CD4-positive, alpha-beta T cell (primary cell): ENCODE data around the gene HAVCR1. TPM values are rescaled to one million over a fixed set of nuclear protein-coding genes. Genes with fewer than 3 reads are reported as not detected.

Experiments
- ATAC-seq: fragments of 200-7000 bp; cut with Tn5 transposase; one replicate; pipeline ENCODE4 v1.10.0; 2022; ENCODE audit warnings: mild to moderate bottlenecking; ENCODE audit not compliant: poor library complexity
- CTCF ChIA-PET: fragments of 350-600 bp; sonication (Branson Sonifier 250); formaldehyde crosslinking; loops from one replicate; lab custom pipeline; 2021; ENCODE audit warnings: antibody characterized with exemption, inconsistent platforms; lab: Charles Lee
- POLR2A ChIA-PET: fragments of 350-600 bp; sonication (Branson Sonifier 250); formaldehyde crosslinking; loops from one replicate; lab custom pipeline; 2021; ENCODE audit warnings: antibody characterized with exemption, inconsistent platforms; lab: Charles Lee
- DNase-seq, 14 experiments: peaks; one replicate each; pipeline ENCODE4 v3.0.0-alpha.2; 2013 to 2020; ENCODE audit warnings: mixed read lengths in 2 of 14
- H3K27ac ChIP-seq, 2 donors: one replicate each; pipeline versions ENCODE4 v1.5.1 to v1.7.0; 2013; ENCODE audit warnings: low read length in 2 of 2, low read depth in 1 of 2, mild to moderate bottlenecking in 1 of 2
- H3K27me3 ChIP-seq, 2 experiments: 1 replicate in 1 of 2; 2 replicates in 1 of 2; pipeline versions ENCODE4 v1.6.1 to v1.7.0; 2013; ENCODE audit warnings: low read length in 2 of 2, control low read depth in 1 of 2, mild to moderate bottlenecking in 1 of 2, moderate library complexity in 1 of 2; ENCODE audit not compliant: insufficient read depth in 2 of 2, control insufficient read depth in 1 of 2
- H3K36me3 ChIP-seq: one replicate; pipeline ENCODE4 v1.6.1; 2013; ENCODE audit warnings: low read length, control low read depth; ENCODE audit not compliant: insufficient read depth
- H3K4me1 ChIP-seq: one replicate; pipeline ENCODE4 v1.6.1; 2013; ENCODE audit warnings: low read length, control low read depth; ENCODE audit not compliant: insufficient read depth
- H3K4me3 ChIP-seq: one replicate; pipeline ENCODE4 v1.5.1; 2013; ENCODE audit warnings: mild to moderate bottlenecking, low read length, moderate library complexity
- H3K9me3 ChIP-seq, 2 experiments: 1 replicate in 1 of 2; 2 replicates in 1 of 2; pipeline versions ENCODE4 v1.6.1 to v1.7.0; 2013; ENCODE audit warnings: low read length in 2 of 2, mild to moderate bottlenecking in 2 of 2, control low read depth in 1 of 2, moderate library complexity in 1 of 2; ENCODE audit not compliant: control insufficient read depth in 1 of 2, insufficient read depth in 1 of 2
- H3K27ac Mint-ChIP-seq: one replicate; pipeline ENCODE4 v1.8.0; 2020; ENCODE audit warnings: mixed read lengths
- H3K27me3 Mint-ChIP-seq: one replicate; pipeline ENCODE4 v1.8.0; 2021; ENCODE audit warnings: mixed read lengths
- H3K36me3 Mint-ChIP-seq: one replicate; pipeline ENCODE4 v1.8.0; 2021; ENCODE audit warnings: low read depth, mixed read lengths
- H3K4me1 Mint-ChIP-seq: one replicate; pipeline ENCODE4 v1.8.0; 2021; ENCODE audit warnings: low read depth, mixed read lengths
- H3K4me3 Mint-ChIP-seq: one replicate; pipeline ENCODE4 v1.8.0; 2020; ENCODE audit warnings: mild to moderate bottlenecking, mixed read lengths
- H3K9me3 Mint-ChIP-seq: one replicate; pipeline ENCODE4 v1.8.0; 2020; ENCODE audit warnings: mixed read lengths
- CTCF ChIP-seq: fragments of 200-600 bp; IDR thresholded peaks from one replicate; pipeline ENCODE4 v1.8.0; 2022; ENCODE audit warnings: antibody characterized with exemption, mild to moderate bottlenecking
- intact Hi-C, 2 experiments: fragments of 100-400 bp; cut with DNase I in 1 of 2; cut with micrococcal nuclease in 1 of 2; formaldehyde crosslinking; loops; one replicate each; pipeline versions ENCODE4 v1.15.1 to v1.9.0; 2023 to 2025; cut with DNase I, micrococcal nuclease
- total RNA-seq, 174 experiments: library from RNA in 2 of 174; stranded (reverse) in 2 of 174; gene quantifications; one replicate each; pipeline ENCODE4 v1.2.3 and lab custom pipeline; 2021 to 2026

HAVCR1 gene
- total RNA-seq, 2 experiments from 2014 or later: 1.5 to 1.7 TPM

GRCh38 chr5:157026789-157027424 is 32.0 kb downstream of the HAVCR1 start:
- DNase-seq: peak in 4 of 14 experiments; percentile 8 to 24 (median 17)
- ATAC-seq: no peak
- POLR2A ChIA-PET: no interaction called here

GRCh38 chr5:157025093-157025698 is 33.7 kb downstream of the HAVCR1 start:
- intact Hi-C loops: no loop called here
- peaks cover 13% of the 10 kb centered on the region for H3K4me1 ChIP-seq
- no peaks in the 10 kb centered on the region for H3K9me3 ChIP-seq
- H3K4me3 ChIP-seq: no peak overlapping the region
- CTCF ChIA-PET: interaction anchor here (1.2 kb wide), 1 partner anchor 10 kb away, joined by 3 read pairs; no protein-coding TSS in a partner anchor
- H3K36me3 ChIP-seq: no peaks in the 10 kb centered on the region
- ATAC-seq (peak; percentile 63), DNase-seq (peak in 9 of 14 experiments; percentile 5 to 90 (median 23))
- Mint-ChIP-seq H3K4me1 (peaks cover 19% of the 10 kb centered on the region), H3K9me3 (no peaks in the 10 kb centered on the region), H3K27me3 (no peaks in the 10 kb centered on the region), H3K27ac (peak overlapping the region; percentile 57), H3K4me3 (no peak overlapping the region), H3K36me3 (no peaks in the 10 kb centered on the region)
- no peaks in the 10 kb centered on the region for H3K27me3 ChIP-seq
- no peak for TF ChIP-seq CTCF
- peak overlapping the region in 1 of 2 donors; percentile 25 for H3K27ac ChIP-seq
- POLR2A ChIA-PET: no interaction called here

More at GRCh38 chr5:157026789-157027424, 32.0 kb downstream of the HAVCR1 start:
- Mint-ChIP-seq H3K36me3 (no peaks in the 10 kb centered on the region), H3K27ac (no peak overlapping the region), H3K27me3 (no peaks in the 10 kb centered on the region), H3K9me3 (no peaks in the 10 kb centered on the region), H3K4me1 (peaks cover 19% of the 10 kb centered on the region), H3K4me3 (no peak overlapping the region)
- H3K4me3 ChIP-seq: no peak overlapping the region
- H3K9me3 ChIP-seq: no peaks in the 10 kb centered on the region
- H3K27me3 ChIP-seq: no peaks in the 10 kb centered on the region
- H3K36me3 ChIP-seq: no peaks in the 10 kb centered on the region
- H3K4me1 ChIP-seq: peaks cover 13% of the 10 kb centered on the region
- TF ChIP-seq CTCF: peak; percentile 59
- intact Hi-C loops: no loop called here
- CTCF ChIA-PET: no interaction called here
- no peak overlapping the region for H3K27ac ChIP-seq

- no peaks in the 10 kb centered on the region for H3K27me3 ChIP-seq
- peaks cover 19% of the 10 kb centered on the region for H3K4me1 Mint-ChIP-seq
- peaks cover 13% of the 10 kb centered on the region for H3K4me1 ChIP-seq
- ChIA-PET CTCF (interaction anchor here (1.2 kb wide), 1 partner anchor 9 kb away, joined by 3 read pairs; no protein-coding TSS in a partner anchor), POLR2A (interaction anchor here (0.5 kb wide), 1 partner anchor 71 kb away, joined by 3 read pairs; no protein-coding TSS in a partner anchor)
- intact Hi-C loops: no loop called here
- TF ChIP-seq CTCF: no peak
- no peaks in the 10 kb centered on the region for H3K9me3 ChIP-seq
- no peak overlapping the region for H3K4me3 ChIP-seq
- H3K27me3 Mint-ChIP-seq: no peaks in the 10 kb centered on the region
- no peaks in the 10 kb centered on the region for H3K36me3 ChIP-seq
- DNase-seq (no peak), ATAC-seq (no peak)
- peak overlapping the region; percentile 57 for H3K27ac Mint-ChIP-seq
- H3K9me3 Mint-ChIP-seq: no peaks in the 10 kb centered on the region
- peak overlapping the region in 1 of 2 donors; percentile 25 for H3K27ac ChIP-seq
- no peaks in the 10 kb centered on the region for H3K36me3 Mint-ChIP-seq
- no peak overlapping the region for H3K4me3 Mint-ChIP-seq
Measured at GRCh38 chr5:157024208-157024959, 34.5 kb downstream of the HAVCR1 start.
